Epithelial cell of esophagus (primary cell): ENCODE measurements around the gene RPL31.

Experiments used
- DNase-seq: peaks from one replicate; pipeline ENCODE4 v3.0.0; 2010; ENCODE audit warnings: low read depth
- H3K4me3 ChIP-seq: 2 replicates; pipeline ENCODE4 v1.5.1; 2011; ENCODE audit warnings: mild to moderate bottlenecking, low read length, control low read depth
- CTCF ChIP-seq: IDR thresholded peaks from 2 replicates; pipeline ENCODE4 v1.5.1; 2011; ENCODE audit warnings: low read depth, mild to moderate bottlenecking, low read length, control low read depth, inconsistent platforms; ENCODE audit not compliant: insufficient read depth; ENCODE audit errors: missing control alignments

Gene RPL31

GRCh38 chr2:100991404-100991773 is 10.7 kb upstream of the RPL31 start:
- no peak for TF ChIP-seq CTCF
- no peak overlapping the region for H3K4me3 ChIP-seq
- no peak for DNase-seq

- no peak for DNase-seq
- no peak for TF ChIP-seq CTCF
- no peak overlapping the region for H3K4me3 ChIP-seq
These were observed 9.8 kb upstream of the RPL31 start for GRCh38 chr2:100992262-100992661.

GRCh38 chr2:100993294-100993693 is 8.8 kb upstream of the RPL31 start:
- no peak for DNase-seq
- no peak for TF ChIP-seq CTCF

GRCh38 chr2:100995309-100996075 is 6.6 kb upstream of the RPL31 start:
- H3K4me3 ChIP-seq: no peak overlapping the region
- no peak for TF ChIP-seq CTCF
- no peak for DNase-seq

More at GRCh38 chr2:100993294-100993693, 8.8 kb upstream of the RPL31 start:
- H3K4me3 ChIP-seq: no peak overlapping the region

- H3K4me3 ChIP-seq: no peak overlapping the region
- no peak for DNase-seq
- TF ChIP-seq CTCF: no peak
These were observed 4.4 kb upstream of the RPL31 start for GRCh38 chr2:100997509-100998234.

- H3K4me3 ChIP-seq: no peak overlapping the region
- no peak for DNase-seq
- no peak for TF ChIP-seq CTCF
These were observed 3.9 kb upstream of the RPL31 start for GRCh38 chr2:100998235-100998573.

- H3K4me3 ChIP-seq: no peak overlapping the region
- no peak for DNase-seq
- no peak for TF ChIP-seq CTCF
These were observed 2.1 kb upstream of the RPL31 start for GRCh38 chr2:100999995-101000394.
